Embryonic facial prominence (tissue), 1 donor: ENCODE results near the gene LTF.
"Not testable (repeated sequence)": the region's sequence is repeated elsewhere in the genome, so short reads cannot be mapped to it uniquely, and the experiment has no call there.

Experiments used
- DNase-seq: peaks from one replicate; pipeline ENCODE4 v3.0.0-alpha.2; 2016; ENCODE audit errors: extremely low spot score

LTF gene

GRCh38 chr3:46440531-46441294 lies 24.0 kb downstream of the LTF start:
- DNase-seq, result no peak

DNA sequence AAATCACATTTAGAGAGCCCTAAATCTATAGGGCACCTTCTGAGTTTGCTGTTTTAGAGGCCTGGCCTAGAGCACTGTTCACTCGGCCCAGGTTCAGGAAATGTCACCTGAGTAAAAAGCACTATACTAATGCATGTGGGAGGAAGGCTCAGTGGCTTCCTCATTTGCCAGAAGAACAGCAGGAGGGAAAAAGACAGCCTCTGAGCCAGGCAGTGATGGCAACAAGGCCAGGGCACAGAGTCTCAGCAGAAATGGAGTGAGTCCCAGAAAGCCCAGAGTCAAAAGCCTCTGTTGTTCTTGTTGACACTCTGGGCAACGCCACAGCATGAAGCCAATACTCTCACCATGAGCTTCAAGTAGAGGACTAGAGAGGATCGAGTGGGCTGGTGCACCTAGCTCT lies 25.9 kb downstream of the LTF start:
- DNase-seq, result no peak

DNA sequence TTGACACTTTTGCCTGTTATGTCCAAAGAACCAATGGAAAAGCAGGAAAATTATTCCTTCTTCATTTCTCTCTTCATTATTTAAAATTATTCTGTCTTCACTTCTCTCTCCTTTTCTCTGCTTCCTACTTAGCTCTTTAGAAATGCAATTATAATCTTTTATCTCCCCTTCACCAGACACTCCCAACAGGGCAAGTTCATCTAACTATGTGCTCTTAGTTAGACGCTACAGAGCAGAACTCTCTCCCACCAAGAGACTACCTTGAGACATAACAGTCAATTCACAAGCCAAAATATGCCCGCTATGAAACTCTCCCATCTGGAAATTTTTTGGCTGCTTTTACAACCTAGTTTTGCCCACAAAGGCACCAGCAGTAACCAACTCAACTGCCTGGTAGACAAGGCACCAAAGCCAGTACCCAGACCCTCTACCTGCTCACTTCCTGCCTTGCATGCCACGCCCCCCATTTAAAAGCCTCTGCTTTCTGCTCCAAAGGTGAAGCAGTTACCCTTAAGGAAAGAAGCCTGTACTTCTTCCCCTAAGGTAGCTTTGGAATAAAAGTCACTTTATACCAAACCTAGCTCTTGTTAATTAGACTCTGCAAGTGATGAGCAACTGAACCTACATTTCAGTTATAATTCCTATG lies 29.5 kb downstream of the LTF start:
- no peak for DNase-seq

GRCh38 chr3:46433841-46434240 lies 30.9 kb downstream of the LTF start:
- no peak for DNase-seq

GRCh38 chr3:46433118-46433517 lies 31.6 kb downstream of the LTF start:
- DNase-seq, result not testable (repeated sequence)

GRCh38 chr3:46431905-46432304 lies 32.8 kb downstream of the LTF start:
- not testable (repeated sequence) for DNase-seq

GRCh38 chr3:46430879-46431278 lies 33.8 kb downstream of the LTF start:
- DNase-seq, result not testable (repeated sequence)

GRCh38 chr3:46429671-46430070 lies 35.0 kb downstream of the LTF start:
- DNase-seq, result no peak

DNA sequence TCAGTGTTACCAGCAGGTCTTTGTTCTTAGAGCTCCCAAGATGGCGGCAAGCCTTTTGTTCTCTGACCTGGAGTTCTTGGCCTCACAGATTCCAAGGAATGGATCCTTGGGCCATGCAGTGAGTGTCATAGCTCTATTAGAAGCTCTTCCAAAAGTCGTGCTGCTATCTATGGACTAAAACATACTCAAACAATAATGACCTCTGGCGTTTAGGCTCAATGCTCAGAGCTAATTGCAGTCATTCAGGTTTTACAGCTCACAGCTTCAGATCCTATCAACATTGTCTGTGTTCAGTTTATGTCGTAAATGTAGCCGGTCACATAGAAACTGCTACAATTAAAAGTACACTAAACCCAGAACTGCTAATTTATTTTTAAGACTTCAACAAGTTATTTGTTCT lies 35.5 kb downstream of the LTF start:
- DNase-seq, result no peak

GRCh38 chr3:46427916-46428833 lies 36.5 kb downstream of the LTF start:
- no peak for DNase-seq

DNA sequence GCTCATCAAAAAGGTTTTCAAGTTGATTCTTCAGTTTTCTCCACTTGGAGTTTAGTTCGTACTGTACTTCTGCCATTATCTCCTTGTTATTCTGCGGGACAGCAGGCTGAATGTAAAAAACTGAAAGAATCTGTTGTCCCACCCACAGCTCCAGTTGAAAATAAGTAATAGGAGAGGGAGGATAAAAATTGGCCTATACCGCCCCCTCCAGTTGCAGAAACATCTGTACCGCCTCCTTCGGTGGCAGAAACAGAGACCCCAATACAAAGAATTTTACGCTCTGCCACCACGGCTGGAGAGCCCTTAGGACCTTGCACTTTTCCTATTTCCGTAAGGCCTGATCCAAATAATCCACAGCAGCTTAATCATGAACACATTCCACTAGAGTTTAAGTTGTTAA lies 37.3 kb downstream of the LTF start:
- not testable (repeated sequence) for DNase-seq

GRCh38 chr3:46426476-46426875 lies 38.2 kb downstream of the LTF start:
- not testable (repeated sequence) for DNase-seq

GRCh38 chr3:46423588-46423987 lies 41.1 kb downstream of the LTF start:
- no peak for DNase-seq

DNA sequence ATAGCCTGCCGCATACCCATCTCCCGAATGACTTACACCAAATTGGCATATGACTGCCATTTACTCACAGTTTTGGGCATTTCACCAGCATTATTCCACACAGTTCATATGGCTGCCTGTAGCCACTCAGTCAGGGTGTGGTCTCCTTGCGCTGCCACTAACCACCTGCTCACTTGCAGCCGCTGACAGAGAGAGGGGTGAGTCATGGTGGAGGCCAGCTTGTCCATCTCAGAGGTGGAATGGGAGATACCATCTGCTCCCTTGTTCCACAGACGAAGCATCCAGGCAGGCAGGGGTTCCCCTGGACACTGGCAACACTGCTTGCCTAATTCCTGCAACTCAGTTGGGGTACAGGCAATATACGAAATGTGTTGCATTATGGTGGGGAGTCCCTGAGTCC lies 42.1 kb downstream of the LTF start:
- DNase-seq, result no peak

DNA sequence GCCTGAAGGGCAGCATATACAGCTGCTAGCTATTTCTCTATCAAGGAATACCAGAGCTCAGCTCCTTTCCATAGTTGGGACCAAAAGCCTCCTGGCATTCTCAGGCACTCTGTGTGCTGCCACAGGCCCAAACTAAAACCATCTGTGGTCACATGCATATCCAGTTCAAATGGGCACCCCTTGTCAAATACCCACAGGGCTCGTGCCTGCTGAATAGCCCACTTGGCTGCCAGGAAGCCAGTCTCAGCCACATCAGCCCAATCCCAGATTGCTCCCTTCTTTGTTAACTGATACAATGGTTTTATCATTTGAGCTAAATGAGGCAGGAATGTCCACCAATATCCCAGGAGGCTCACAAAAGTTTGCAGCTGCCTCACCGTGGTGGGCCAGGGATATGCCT lies 43.8 kb downstream of the LTF start:
- no peak for DNase-seq

GRCh38 chr3:46419816-46420215 lies 44.9 kb downstream of the LTF start:
- DNase-seq, result no peak

DNA sequence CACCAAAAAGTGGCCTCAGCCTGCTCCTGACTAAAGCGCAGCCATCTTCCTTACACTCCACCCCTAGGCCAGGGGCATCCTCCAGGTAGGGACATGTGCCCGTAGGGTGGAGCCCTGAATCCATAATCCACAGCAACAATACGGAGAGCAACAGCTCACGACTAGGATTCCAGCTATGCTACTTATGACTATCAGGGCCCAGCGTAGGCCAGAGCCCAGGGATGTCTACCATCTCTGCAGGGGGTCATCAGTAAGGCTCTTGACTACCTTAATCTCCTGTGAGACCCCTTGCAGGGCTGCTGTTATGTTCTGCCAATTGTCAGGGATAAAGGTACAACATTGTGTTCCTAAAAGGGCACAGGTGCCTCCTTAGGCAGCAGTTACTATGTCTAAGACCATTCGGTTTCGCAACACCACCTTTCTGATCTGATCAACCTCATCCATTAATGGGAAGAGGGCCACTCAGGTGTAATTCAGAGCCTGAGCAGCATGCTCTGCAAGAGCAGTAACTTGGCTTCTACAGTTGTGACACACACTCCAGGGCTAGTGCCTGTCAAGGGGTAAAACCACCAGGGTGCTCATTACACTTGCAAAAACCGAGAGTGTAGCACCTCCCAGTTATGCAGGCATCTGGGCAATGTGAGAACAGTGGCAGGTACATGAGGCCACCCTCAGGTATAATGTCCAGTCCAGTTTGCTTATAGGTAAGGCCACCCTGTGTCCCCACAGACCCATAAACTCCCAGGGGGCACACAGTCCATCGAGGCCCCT lies 46.7 kb downstream of the LTF start:
- DNase-seq, result no peak

- no peak for DNase-seq
Measured at GRCh38 chr3:46416811-46417510, 47.7 kb downstream of the LTF start.

- no peak for DNase-seq
Measured at GRCh38 chr3:46416125-46416810, 48.4 kb downstream of the LTF start.

DNA sequence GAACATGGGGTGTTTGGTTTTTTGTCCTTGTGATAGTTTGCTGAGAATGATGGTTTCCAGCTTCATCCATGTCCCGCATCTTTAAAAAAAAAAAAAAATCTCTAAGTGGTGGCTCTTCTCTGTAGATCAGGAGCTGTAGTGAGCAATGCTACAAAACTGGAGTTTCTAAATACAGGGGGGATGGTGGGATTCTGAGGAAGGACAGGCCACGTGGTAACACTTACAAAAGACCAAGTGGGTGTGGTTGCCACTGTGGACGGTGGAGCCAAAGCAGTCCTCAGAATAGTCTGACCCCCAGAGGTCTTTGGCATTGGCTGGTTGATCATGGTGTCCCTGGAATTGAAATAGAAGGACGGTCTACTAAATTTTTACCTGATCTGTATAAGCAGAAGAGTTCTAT lies 50.0 kb downstream of the LTF start:
- no peak for DNase-seq
